HEK293 (cell line): Measurements from ENCODE around the gene CARD14.

Experiments
- CTCF ChIP-seq: fragments of 450-650 bp; formaldehyde crosslinking; IDR thresholded peaks from 2 replicates; pipeline ENCODE4 v1.5.1; 2016; ENCODE audit warnings: missing biosample characterization, missing genetic modification characterization
- ZBTB8A ChIP-seq: fragments of 450-650 bp; formaldehyde crosslinking; IDR thresholded peaks from 2 replicates; pipeline ENCODE4 v1.5.1; 2016; ENCODE audit warnings: missing biosample characterization, missing genetic modification characterization
- ZNF701 ChIP-seq: fragments of 450-650 bp; formaldehyde crosslinking; IDR thresholded peaks from 2 replicates; pipeline ENCODE4 v1.5.1; 2016; ENCODE audit warnings: missing biosample characterization, missing genetic modification characterization

- TF ChIP-seq CTCF (tag by site-specific recombination), result no peak
- no peak for TF ChIP-seq ZBTB8A (tag by site-specific recombination)
- no peak for TF ChIP-seq ZNF701 (tag by site-specific recombination)
These were observed 43.4 kb upstream of the CARD14 start for GRCh38 chr17:80126449-80126715.
